HG02571 (cell line): ENCODE data around the gene ERMAP.
"Not testable (repeated sequence)": the region's sequence is repeated elsewhere in the genome, so short reads cannot be mapped to it uniquely, and the experiment has no call there.

ENCODE experiments used
- ATAC-seq: cut with Tn5 transposase; IDR thresholded peaks from one replicate; pipeline ENCODE4 v1.9.1; 2021; ENCODE audit warnings: mild to moderate bottlenecking, moderate library complexity; ENCODE audit not compliant: unreplicated experiment

Gene ERMAP

DNA sequence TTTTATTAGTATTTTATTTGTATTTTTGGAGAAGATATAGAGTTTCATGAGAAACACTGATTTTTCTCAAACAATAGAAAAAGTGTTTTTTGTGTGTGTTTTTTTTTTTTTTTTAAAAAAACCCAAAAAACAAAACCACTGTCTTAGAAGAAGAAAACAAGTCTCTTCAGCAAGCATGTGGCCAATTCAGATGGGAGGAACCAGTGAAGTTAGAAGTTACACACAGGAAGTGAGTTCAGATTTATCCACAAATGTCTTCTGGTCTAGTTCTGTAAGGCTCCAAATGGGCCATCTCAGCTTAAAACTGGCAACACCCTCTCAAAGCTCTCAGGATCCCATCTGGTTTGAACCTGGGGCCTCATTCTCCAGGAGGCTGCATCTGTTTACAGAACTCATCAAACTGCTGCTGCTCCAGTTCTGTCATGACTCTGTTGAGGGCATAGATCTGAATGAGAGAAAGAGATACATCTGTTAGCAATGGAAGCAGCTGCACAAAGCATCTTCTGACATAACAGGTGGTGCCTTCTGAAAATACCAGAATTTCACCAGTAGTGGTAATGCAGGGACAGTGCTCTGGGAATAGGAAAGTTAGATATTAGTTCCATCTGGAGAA, 9.8 kb upstream of the ERMAP start:
- ATAC-seq, result no peak

DNA sequence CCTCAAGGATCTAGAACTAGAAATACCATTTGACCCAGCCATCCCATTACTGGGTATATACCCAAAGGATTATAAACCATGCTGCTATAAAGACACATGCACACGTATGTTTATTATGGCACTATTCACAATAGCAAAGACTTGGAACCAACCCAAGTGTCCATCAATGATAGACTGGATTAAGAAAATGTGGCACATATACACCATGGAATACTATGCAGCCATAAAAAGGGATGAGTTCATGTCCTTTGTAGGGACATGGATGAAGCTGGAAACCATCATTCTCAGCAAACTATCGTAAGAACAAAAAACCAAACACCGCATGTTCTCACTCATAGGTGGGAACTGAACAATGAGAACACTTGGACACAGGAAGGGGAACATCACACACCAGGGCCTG, 2.1 kb upstream of the ERMAP start:
- not testable (repeated sequence) for ATAC-seq

DNA sequence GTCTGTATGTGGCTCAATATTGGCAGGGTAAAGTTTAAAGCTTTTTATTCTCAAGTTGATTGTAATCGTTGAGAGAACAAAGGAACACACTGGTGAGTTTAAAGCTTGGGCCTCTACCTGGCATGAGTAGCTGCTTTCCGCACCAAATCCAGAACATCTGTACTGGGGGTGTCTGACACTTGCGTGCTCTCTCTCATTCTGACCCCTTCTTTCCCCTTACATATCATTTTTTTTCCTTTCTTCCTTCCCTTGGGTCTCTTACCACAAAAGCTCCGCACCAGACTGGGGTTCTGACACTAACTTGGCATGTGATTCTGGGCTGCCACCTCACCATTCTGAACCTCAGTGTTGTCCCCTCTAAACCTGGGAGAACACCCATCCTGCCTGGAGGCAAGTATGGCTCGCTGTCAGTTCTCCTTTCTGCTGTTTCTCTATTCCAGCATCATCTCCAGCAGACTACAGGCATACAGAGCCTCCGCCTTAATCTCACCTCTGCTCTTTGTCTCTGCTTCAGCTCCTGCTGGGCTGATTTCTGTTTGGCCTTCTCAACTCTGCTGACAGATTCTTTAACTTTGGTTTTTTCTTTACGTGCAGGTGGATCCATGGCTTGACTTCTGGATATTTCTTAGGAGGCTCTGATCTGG, 859 bp upstream of the ERMAP start:
- no peak for ATAC-seq

DNA sequence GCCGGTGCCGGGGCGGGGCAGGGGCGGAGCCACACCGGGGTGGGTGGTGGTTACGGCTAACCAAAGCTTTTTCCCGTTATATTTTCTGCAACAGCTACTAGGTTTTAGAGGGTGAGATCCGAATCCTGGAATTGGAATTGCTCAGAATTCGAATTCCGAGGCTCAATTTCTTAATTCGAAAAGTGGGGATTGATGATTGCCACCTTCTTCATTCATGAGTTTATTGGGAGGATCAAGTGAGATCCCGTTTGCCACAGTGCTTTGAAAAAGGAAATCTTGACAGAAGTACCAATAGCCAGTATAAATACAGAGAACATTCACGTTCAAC, 482 bp downstream of the ERMAP start:
- ATAC-seq, result no peak

DNA sequence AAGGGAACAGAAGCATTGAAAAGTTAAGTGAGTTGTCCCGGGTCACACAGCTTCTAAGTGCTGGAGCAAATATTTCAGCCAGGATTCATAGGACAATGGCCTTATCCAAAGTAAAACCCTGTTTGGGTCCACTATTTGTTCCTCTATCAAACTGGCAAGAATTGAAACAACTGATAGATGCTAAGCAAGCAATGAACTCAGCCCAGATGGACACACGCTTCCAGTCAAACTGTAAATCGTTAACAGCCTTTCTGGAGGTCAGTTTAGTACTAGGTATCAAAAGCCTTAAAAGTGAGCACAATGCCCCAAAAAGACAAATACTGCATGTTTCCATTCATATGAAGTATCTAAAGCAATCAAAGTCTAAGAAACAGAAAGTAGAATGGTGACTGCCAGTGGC, 1.1 kb downstream of the ERMAP start:
- ATAC-seq, result no peak

DNA sequence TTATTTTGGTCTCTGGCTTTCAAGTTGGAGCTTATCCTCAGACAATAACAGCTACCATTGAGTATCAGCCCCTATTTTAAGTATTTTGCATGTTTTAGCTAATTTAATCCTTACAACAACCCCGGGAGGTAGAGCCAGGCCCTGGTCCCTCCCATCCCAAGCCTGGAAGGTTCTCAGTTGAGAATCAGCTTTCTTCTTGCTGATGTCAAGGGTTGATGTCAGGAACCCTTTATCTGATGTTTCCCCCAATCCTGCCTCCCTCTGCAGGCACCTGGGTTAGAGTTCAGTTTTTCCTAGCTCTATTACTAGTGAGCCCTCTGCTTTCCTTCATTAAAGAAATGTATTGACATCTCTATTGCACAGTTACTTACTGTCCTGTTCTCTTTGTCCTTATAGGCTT, 3.9 kb downstream of the ERMAP start:
- ATAC-seq, result no peak

DNA sequence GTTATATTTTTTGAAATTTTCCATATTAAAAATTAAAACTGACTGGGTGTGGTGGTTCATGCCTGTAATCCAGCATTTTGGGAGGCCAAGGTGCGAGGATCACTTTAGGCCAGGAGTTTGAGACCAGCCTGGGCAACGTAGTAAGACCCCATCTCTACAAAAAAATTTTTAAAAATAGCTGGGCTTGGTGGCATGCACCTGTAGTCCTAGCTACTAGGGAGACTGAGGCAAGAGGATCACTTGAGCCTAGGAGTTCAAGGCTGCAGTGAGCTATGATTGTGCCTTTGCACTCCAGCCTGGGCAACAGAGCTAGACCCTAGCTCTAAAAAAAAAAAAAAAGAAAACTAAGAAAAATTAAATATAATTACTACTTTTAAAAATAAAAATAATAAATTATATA, 4.8 kb downstream of the ERMAP start:
- ATAC-seq, result no peak

DNA sequence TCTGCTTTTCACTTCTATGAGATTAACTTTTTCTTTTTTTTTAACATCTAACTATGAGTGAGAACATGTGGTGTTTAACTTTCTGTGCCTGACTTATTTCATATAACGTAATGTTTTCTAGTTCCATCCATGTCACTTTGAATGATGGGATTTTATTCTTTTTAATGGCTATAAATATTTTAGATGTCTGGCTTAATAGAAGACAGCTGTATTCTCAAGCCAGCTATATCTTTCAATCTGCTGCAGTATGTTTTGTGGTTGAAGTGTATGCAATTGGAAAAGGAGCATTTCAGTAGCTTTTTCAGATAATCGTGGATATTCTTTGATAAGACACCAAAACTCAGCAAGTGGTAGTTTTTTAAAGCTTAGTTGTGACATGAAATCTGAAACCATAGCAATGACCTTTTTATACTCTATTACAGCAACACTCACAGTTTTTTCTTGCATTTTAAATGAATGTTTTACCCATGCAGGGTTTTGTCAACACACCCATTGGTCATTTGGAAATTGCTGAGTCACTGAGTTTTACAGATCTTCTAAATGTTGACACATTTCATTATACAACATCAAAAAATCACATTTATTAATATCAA, 6.0 kb downstream of the ERMAP start:
- no peak for ATAC-seq

DNA sequence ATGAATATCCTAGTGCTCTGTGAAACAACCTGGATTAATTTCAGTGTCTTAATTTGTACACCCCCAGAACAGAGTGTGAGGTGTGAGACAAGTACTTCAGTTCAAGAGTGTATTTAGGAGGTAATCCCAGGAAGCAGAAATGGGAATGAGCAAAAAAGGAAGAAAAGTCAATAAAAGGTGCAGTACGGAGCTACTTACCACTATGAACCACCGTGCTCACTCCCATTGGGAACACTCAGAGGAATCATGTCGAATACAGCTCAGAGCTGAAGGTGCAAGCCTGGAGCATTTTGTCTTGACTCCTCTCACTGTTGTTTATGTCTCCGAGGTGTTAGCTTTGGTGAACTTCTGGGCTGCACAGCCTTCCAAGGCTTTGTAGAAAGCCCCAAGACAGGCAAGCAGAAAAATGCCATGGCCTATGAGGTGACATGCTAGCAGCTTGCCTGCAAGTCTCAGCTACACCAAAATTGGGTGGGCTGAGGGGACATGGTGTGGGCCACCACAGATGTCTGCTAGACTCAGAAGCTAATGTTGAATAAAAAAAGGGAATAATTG, 7.6 kb downstream of the ERMAP start:
- no peak for ATAC-seq

DNA sequence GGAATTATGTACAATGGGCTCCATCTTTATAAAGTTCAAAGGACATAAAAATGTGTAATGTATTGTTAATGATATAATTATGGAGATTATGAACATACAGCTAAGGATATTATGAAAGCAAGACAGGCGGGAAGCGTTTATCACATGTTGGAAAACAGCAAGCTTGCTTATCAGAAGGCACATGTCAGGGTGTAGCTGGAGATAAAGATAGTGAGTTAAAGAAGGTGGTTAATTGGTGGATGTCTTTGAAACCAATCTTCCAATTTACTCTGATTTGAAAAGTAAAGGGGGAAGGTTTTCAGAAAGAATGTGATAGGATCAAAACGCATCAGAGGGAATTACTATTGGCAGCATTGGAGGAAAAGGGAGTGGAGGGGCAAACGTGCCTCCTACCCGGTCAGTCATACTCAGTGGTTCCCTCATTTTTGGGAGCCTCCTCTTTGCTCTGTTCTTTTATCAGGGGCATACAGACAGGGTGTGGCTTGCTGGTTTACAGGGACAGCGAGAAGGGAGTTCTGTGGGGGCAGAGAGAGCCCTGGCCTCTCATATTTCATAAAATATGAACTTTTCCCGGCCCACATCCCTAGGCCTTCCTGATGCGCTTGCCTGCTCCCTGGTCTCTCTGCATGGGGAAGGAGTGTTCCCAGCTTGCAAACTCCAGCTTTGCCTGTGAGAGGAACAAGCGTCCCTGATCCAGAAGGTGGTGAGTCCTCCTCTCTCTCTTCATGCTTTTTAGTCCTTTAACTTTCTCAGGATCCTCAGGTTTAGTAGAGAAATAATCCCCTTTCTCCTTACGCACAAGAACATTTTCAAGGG, 8.3 kb downstream of the ERMAP start:
- ATAC-seq, result no peak

DNA sequence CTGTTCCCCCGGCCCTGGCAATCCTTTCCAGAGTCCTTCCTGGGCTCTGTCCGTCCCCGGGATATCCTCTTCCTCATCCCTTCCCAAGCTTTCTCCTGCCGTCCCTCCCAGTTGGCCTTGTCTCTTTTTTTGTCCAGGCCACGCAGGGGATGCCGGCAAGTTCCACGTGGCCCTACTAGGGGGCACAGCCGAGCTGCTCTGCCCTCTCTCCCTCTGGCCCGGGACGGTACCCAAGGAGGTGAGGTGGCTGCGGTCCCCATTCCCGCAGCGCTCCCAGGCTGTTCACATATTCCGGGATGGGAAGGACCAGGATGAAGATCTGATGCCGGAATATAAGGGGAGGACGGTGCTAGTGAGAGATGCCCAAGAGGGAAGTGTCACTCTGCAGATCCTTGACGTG, 13.7 kb downstream of the ERMAP start:
- no peak for ATAC-seq

DNA sequence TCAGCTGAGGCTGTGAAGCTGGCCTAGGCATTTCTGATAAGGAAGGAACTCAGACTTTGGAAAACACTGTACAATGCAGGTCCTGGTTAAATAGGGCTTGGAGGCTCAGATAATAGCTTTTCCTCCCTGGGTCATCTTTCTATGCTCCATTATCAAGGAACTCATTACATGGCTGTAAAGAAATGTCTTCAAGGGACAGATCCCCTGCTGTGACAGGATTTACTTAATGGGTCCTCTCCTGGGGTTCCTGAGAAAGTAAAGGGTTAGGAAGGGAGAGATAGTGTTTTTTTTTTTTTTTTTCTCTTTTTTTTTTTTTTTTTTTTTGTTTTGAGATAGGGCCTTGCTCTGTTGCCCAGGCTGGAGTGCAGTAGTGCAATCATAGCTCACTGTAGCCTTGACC, 14.4 kb downstream of the ERMAP start:
- ATAC-seq, result no peak

DNA sequence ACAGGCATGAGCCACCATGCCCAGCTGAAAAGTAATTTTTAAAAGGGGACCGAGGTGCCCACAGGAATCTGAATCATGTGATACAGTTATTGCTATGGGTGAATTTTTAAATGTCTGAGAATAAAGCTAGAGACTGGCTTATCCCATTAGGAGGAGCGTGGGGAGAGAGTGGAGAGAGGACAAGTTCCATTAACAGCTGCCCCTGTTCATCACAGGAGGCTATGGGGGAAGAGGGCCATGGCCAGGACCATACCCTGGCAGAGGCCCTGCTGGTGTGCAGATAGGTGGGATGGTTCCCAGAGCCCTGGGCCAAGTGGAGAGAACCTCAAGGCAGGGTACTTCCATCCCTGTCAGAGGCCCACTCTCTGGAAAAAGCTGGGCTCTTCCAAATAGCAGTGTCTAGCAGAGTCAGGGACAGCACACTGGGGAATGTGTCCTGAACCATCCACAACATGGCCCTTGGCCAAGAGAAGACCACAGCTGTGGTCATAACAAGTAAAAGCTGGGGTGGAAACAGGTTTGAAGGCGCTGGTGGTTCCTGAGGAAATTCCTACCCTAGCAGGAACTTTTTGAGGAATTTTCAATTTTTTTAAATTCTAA, 15.8 kb downstream of the ERMAP start:
- no peak for ATAC-seq

DNA sequence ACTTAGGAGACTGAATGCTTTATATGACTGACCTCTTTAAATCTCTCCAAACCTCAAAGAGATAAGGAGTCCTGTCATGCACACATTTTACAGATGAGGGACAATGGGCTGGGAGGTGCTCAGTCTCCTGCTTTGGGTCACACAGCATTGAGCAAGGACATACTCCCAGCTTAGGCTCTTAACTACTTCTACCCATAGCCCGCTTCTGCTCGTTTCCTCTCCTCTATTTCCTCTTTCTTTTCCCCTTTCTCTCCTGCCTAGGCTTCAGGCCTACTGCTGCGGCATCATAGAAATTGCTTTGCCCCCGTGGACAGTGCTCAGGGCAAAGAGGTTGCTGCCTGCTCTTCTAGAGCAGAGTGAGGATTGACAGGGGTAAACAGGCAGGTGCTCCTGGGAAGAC, 17.1 kb downstream of the ERMAP start:
- no peak for ATAC-seq

DNA sequence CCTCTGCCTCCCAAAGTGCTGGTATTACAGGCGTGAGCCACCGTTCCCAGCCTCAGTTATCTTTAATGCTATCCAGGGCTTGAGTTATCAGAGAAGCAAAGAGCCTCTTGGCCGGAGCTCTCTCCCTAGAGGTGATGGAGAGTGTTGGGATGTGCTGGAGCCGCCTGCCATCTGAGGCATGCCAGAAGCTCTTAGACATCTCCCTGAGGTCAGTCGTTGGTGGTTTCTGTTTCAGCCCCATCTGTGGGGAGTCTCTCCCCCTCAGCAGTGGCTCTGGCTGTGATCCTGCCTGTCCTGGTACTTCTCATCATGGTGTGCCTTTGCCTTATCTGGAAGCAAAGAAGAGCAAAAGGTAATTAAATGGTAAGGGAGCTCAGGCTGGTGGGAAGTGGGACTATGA, 17.9 kb downstream of the ERMAP start:
- no peak for ATAC-seq

DNA sequence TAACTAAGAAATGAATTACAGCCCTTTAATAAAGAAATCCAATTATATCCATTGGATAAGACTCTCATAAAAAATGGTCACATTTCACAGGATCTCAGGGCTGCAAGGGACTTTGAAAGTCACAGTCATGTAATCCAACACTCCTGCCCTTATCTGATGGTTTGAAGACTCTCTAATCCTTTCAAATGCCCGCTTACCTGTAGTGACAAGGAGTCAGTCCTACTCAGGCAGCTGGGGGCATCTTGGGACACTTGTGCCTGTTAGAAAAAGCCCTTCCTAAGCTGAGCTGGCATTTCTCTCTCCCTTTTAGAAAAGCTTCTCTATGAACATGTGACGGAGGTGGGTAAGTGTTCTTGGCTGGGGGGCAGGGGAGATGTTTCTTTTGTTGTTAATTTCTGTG, 18.5 kb downstream of the ERMAP start:
- ATAC-seq, result no peak

DNA sequence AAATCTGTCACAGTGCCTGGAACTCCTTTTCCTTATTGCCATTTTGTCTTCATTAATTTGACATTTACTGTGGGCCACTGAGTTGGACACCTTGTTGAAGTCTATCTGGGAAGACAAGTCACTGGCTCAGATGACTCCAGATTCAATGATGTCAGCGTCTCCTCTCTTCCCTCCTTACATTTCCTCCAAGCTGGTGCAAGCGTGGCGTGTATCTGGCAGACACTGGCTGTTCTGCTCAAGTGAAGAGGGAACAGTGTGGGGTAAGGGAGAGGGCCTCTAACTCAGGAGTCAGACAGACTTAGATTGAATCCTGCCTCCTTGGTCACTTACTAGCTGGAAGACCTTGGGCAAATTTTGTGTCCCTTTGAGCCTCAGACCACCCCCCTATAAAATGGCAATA, 20.8 kb downstream of the ERMAP start:
- ATAC-seq, result no peak

DNA sequence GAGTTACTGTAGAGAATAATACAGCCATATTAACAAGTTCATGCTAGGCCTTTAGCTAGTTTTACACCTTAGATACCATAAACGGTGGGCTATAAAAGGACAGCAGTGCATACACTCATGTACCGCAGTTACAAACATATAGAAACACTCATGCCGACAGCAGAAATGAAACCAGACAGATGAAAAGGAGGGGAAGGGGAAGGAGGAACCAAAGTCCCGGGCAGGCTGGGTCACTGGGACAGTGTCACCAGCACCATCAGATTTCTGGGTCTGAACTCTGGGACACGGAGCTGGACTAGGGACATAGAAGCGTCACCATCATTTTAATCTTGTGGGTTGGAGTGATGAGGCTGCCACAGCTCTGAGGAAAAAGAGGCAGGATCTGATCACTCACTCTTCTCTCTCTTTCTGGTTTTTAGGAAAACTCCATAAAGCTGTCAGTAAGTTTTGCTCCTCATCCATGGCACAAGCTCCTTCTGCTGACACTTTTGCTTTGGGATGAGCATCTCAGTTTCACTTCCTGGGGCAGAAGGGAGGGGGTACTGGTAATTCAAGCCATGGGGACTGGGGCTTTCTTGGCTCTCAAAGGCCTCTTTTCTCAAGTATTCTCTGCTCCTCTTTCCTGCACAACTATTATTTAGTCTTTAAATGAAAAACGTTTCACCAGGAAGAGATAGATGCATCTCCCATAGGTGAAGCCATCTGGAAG, 21.7 kb downstream of the ERMAP start:
- ATAC-seq, result no peak

DNA sequence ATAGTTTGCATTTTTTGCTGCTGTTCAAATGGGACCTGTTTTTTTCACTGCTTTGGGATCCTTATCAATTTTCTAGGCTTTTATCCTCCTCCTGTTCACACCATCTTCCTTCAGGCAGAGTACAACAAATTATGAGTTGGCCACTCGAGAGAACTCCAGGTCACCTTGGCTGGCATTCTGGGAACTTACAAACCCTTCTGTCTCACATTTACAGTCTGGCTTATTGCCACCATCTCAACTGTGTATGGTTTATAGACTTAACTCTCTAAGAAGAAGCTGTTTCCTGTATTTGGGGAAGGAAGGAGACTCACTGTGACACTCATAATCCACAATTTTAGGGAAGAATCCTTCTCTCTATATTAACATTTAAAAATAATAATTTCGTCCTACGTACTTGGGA, 24.1 kb downstream of the ERMAP start:
- ATAC-seq, result no peak

DNA sequence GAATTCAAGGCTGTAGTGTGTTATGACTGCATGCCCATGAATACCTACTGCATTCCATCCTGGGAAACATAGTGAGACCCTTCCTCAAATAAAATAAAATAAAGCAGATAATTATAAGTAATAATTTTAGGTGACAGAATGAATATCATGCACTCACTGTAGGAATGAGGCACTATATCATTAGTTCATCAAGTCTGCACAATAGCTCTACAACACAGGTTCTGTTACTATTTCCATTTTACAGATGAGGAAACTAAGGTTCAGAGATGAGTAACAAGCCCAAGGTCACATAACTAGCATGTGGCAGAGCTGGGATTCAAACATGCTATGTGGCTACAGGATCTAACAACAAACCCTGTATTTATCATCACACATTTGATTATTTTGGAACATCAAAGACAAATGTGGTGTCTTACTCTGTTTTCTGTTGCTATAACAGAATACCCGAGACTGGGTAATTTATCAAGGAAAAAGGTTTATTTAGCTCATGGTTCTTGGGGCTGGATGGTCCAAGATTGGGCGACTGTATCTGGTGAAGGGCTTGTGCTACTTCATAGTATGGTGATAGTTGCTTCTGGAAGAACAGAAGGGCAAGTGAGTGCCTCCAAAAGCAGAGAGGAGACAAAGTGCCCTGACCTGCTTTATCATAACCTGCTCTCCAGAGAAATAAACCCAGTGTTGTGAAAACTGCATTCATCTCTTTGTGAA, 24.7 kb downstream of the ERMAP start:
- no peak for ATAC-seq
